Prostate gland (tissue), 2 donors: ENCODE measurements around the gene CBL.

Source experiments
- CTCF ChIP-seq, 4 experiments: fragments of 200-600 bp in 2 of 4; fragments of 450-650 bp in 2 of 4; sonication (generic) in 2 of 4; IDR thresholded peaks; 1 replicate in 3 of 4; 2 replicates in 1 of 4; pipeline ENCODE4 v1.5.1; 2016 to 2019; ENCODE audit warnings: antibody characterized with exemption in 4 of 4, mild to moderate bottlenecking in 2 of 4, moderate library complexity in 2 of 4
- POLR2A ChIP-seq: fragments of 450-650 bp; IDR thresholded peaks from one replicate; pipeline ENCODE4 v1.6.1; 2016; ENCODE audit warnings: antibody characterized with exemption, mild to moderate bottlenecking

GRCh38 chr11:119157063-119157462 is 49.1 kb upstream of the CBL start:
- no peak for TF ChIP-seq CTCF (IDR thresholded peaks at IDR 0.05)
- TF ChIP-seq POLR2A = no peak
